ENCODE results near the gene PLEKHG5.

DNA sequence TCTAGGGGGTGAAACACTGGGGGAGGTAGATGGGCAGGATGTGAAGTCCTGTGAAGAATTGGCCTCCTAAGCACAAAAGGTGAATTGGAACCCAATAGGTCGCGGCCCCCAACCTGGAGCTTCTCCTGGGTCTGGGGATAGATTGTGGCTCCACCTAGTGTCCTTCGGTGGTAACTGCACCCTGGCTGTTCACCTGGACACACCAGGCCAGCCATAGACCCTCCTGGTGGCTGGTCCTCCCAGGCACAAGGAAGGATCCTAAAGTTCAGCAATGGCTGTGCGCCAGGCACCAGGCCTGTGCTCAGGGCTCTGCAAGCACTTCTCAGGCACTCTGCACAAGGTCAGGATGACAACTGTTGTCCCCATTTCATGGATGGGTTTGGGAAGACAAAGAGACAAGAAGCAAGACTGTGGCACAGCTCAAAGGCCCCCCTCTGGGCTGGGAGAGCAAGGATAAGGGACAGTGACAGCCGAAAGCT is 53.4 kb downstream of the PLEKHG5 start:
- TF ChIP-seq, protein P1, sequence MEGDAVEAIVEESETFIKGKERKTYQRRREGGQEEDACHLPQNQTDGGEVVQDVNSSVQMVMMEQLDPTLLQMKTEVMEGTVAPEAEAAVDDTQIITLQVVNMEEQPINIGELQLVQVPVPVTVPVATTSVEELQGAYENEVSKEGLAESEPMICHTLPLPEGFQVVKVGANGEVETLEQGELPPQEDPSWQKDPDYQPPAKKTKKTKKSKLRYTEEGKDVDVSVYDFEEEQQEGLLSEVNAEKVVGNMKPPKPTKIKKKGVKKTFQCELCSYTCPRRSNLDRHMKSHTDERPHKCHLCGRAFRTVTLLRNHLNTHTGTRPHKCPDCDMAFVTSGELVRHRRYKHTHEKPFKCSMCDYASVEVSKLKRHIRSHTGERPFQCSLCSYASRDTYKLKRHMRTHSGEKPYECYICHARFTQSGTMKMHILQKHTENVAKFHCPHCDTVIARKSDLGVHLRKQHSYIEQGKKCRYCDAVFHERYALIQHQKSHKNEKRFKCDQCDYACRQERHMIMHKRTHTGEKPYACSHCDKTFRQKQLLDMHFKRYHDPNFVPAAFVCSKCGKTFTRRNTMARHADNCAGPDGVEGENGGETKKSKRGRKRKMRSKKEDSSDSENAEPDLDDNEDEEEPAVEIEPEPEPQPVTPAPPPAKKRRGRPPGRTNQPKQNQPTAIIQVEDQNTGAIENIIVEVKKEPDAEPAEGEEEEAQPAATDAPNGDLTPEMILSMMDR (IDR thresholded peaks at IDR 0.05) = peak; percentile 85 to 90 (median 86)
- no peak for TF ChIP-seq POLR2A (IDR thresholded peaks at IDR 0.05)
